Urinary bladder (tissue), 4 donors: Measurements from ENCODE around the gene ZNF385B. TPM values are rescaled to one million over a fixed set of nuclear protein-coding genes. Genes with fewer than 3 reads are reported as not detected.

Experiments used
- DNase-seq: peaks from one replicate; pipeline ENCODE4 v3.0.0-alpha.2; 2015; ENCODE audit errors: extremely low spot score
- H3K27ac ChIP-seq: one replicate; pipeline ENCODE4 v1.5.1; 2013; ENCODE audit warnings: low read depth, mild to moderate bottlenecking, moderate library complexity
- H3K36me3 ChIP-seq: one replicate; pipeline ENCODE4 v1.6.1; 2013; ENCODE audit warnings: mild to moderate bottlenecking, moderate library complexity; ENCODE audit not compliant: insufficient read depth
- H3K4me1 ChIP-seq: one replicate; pipeline ENCODE4 v1.6.1; 2013; ENCODE audit warnings: mild to moderate bottlenecking, moderate library complexity; ENCODE audit not compliant: insufficient read depth
- H3K4me3 ChIP-seq: one replicate; pipeline ENCODE4 v1.5.1; 2013; ENCODE audit warnings: low read depth, low read length
- WGBS: extraction: QIAGEN DNeasy Blood & Tissue Kit; methylation state at CpG from one replicate; pipeline ENCODE4 v1.1.7; 2013; 5-methylcytosine and 5-hydroxymethylcytosine counted together
- polyA plus RNA-seq: library from polyadenylated mRNA; stranded (reverse); fragments of 200-250 nt; gene quantifications from one replicate; pipeline ENCODE4 v1.2.3, GENCODE V29; 2013
- total RNA-seq: library from RNA; depleted of rRNA; stranded (reverse); fragments of >200 nt; gene quantifications from one replicate; pipeline ENCODE4 v1.2.3, GENCODE V29; 2014
- donor health status: healthy with polysubstance abuse.
- donor health status: healthy.

ZNF385B gene
- total and polyA plus RNA-seq, 2 donors: 0.47 to 2.5 TPM

- no peak overlapping the region for H3K27ac ChIP-seq
- H3K4me3 ChIP-seq: no peak overlapping the region
- DNase-seq: no peak
- H3K4me1 ChIP-seq: no peaks in the 10 kb centered on the region
- no peaks in the 10 kb centered on the region for H3K36me3 ChIP-seq
Measured at GRCh38 chr2:179595284-179595683, 266.1 kb downstream of the ZNF385B start.

- 85% methylated on average over 2 of the region's 2 CpGs for WGBS
- no peaks in the 10 kb centered on the region for H3K4me1 ChIP-seq
- no peak for DNase-seq
- H3K27ac ChIP-seq: no peak overlapping the region
- no peaks in the 10 kb centered on the region for H3K36me3 ChIP-seq
- no peak overlapping the region for H3K4me3 ChIP-seq
Measured at GRCh38 chr2:179594268-179595112, 266.9 kb downstream of the ZNF385B start.

GRCh38 chr2:179593323-179593722 is 268.1 kb downstream of the ZNF385B start:
- no peak overlapping the region for H3K4me3 ChIP-seq
- no peak for DNase-seq
- no peaks in the 10 kb centered on the region for H3K4me1 ChIP-seq
- no peaks in the 10 kb centered on the region for H3K36me3 ChIP-seq
- WGBS: 94% methylated on average over 3 of the region's 3 CpGs
- no peak overlapping the region for H3K27ac ChIP-seq

GRCh38 chr2:179592167-179592936 is 269.1 kb downstream of the ZNF385B start:
- H3K27ac ChIP-seq: no peak overlapping the region
- no peaks in the 10 kb centered on the region for H3K36me3 ChIP-seq
- 79% methylated on average over 7 of the region's 7 CpGs for WGBS
- no peaks in the 10 kb centered on the region for H3K4me1 ChIP-seq
- H3K4me3 ChIP-seq: no peak overlapping the region
- no peak for DNase-seq

GRCh38 chr2:179591690-179592089 is 269.7 kb downstream of the ZNF385B start:
- 96% methylated on average over 1 of the region's 1 CpG for whole genome bisulfite sequencing
- no peaks in the 10 kb centered on the region for H3K36me3 ChIP-seq
- H3K4me3 ChIP-seq: no peak overlapping the region
- DNase-seq: no peak
- H3K27ac ChIP-seq: no peak overlapping the region
- no peaks in the 10 kb centered on the region for H3K4me1 ChIP-seq

- H3K4me1 ChIP-seq: no peaks in the 10 kb centered on the region
- no peak overlapping the region for H3K27ac ChIP-seq
- DNase-seq: no peak
- H3K4me3 ChIP-seq: no peak overlapping the region
- H3K36me3 ChIP-seq: no peaks in the 10 kb centered on the region
- 72% methylated on average over 3 of the region's 3 CpGs for WGBS
Measured at GRCh38 chr2:179588486-179589145, 272.8 kb downstream of the ZNF385B start.

GRCh38 chr2:179584760-179585159 is 276.7 kb downstream of the ZNF385B start:
- no peaks in the 10 kb centered on the region for H3K4me1 ChIP-seq
- H3K4me3 ChIP-seq: no peak overlapping the region
- no peak for DNase-seq
- no peak overlapping the region for H3K27ac ChIP-seq
- H3K36me3 ChIP-seq: no peaks in the 10 kb centered on the region

GRCh38 chr2:179581605-179582004 is 279.8 kb downstream of the ZNF385B start:
- 98% methylated on average over 1 of the region's 1 CpG for WGBS
- no peak for DNase-seq
- no peak overlapping the region for H3K4me3 ChIP-seq
- H3K4me1 ChIP-seq: no peaks in the 10 kb centered on the region
- H3K36me3 ChIP-seq: no peaks in the 10 kb centered on the region
- H3K27ac ChIP-seq: no peak overlapping the region

- H3K27ac ChIP-seq: no peak overlapping the region
- 73% methylated on average over 4 of the region's 4 CpGs for WGBS
- no peaks in the 10 kb centered on the region for H3K36me3 ChIP-seq
- no peaks in the 10 kb centered on the region for H3K4me1 ChIP-seq
- no peak overlapping the region for H3K4me3 ChIP-seq
- DNase-seq: no peak
Measured at GRCh38 chr2:179580378-179581146, 280.9 kb downstream of the ZNF385B start.

- Histone ChIP-seq H3K27ac (no peak overlapping the region), H3K4me1 (no peaks in the 10 kb centered on the region), H3K4me3 (no peak overlapping the region), H3K36me3 (no peaks in the 10 kb centered on the region)
- no peak for DNase-seq
Measured at GRCh38 chr2:179579800-179580199, 281.6 kb downstream of the ZNF385B start.

- Histone ChIP-seq H3K4me1 (no peaks in the 10 kb centered on the region), H3K27ac (no peak overlapping the region), H3K36me3 (no peaks in the 10 kb centered on the region), H3K4me3 (no peak overlapping the region)
- no peak for DNase-seq
- WGBS: 80% methylated on average over 2 of the region's 2 CpGs
Measured at GRCh38 chr2:179578171-179578916, 283.1 kb downstream of the ZNF385B start.

- H3K4me1 ChIP-seq: peaks cover 2% of the 10 kb centered on the region
- no peak overlapping the region for H3K4me3 ChIP-seq
- no peak overlapping the region for H3K27ac ChIP-seq
- WGBS: 37% methylated on average over 3 of the region's 3 CpGs
- no peaks in the 10 kb centered on the region for H3K36me3 ChIP-seq
- no peak for DNase-seq
Measured at GRCh38 chr2:179574061-179574519, 287.3 kb downstream of the ZNF385B start.

- H3K27ac ChIP-seq: no peak overlapping the region
- H3K4me3 ChIP-seq: no peak overlapping the region
- WGBS: 92% methylated on average over 2 of the region's 2 CpGs
Measured at GRCh38 chr2:179572544-179572943, 288.9 kb downstream of the ZNF385B start.

More at GRCh38 chr2:179572544-179572943, 288.9 kb downstream of the ZNF385B start:
- DNase-seq: no peak
- Histone ChIP-seq H3K4me1 (peaks cover 2% of the 10 kb centered on the region), H3K36me3 (no peaks in the 10 kb centered on the region)
